Measurements from ENCODE around the gene SLC16A3.

SLC16A3 gene

GRCh38 chr17:82243648-82244412 lies 15.0 kb downstream of the SLC16A3 start:
- Mint-ChIP-seq H3K36me3 (ENCODE audit: low read depth) (peaks cover 49% of the 10 kb centered on the region), H3K9me3 (no peaks in the 10 kb centered on the region), H3K27ac (peak overlapping the region; percentile 64 to 92 (median 82)), H3K4me3 (peak overlapping the region in 2 of 3 experiments; percentile 59 to 64), H3K4me1 (peaks cover 48% of the 10 kb centered on the region), H3K27me3 (ENCODE audit: low read depth) (peaks cover 5% of the 10 kb centered on the region)
- TF ChIP-seq CTCF (IDR thresholded peaks at IDR 0.05; ENCODE audit: unreplicated experiment in 3 of 3), result no peak

GRCh38 chr17:82244413-82245133 lies 15.7 kb downstream of the SLC16A3 start:
- H3K9me3 Mint-ChIP-seq, result no peaks in the 10 kb centered on the region
- H3K4me3 Mint-ChIP-seq, result peak overlapping the region in 2 of 3 experiments; percentile 59 to 64
- H3K27ac Mint-ChIP-seq, result peak overlapping the region; percentile 64 to 92 (median 82)
- H3K4me1 Mint-ChIP-seq, result peaks cover 46% of the 10 kb centered on the region
- peak; percentile 69 to 77 (median 70) for TF ChIP-seq CTCF (IDR thresholded peaks at IDR 0.05; ENCODE audit: unreplicated experiment in 3 of 3)
- H3K36me3 Mint-ChIP-seq (ENCODE audit: low read depth), result peaks cover 52% of the 10 kb centered on the region
- H3K27me3 Mint-ChIP-seq (ENCODE audit: low read depth), result peaks cover 5% of the 10 kb centered on the region

- no peak for TF ChIP-seq CTCF (IDR thresholded peaks at IDR 0.05; ENCODE audit: unreplicated experiment in 3 of 3)
These were observed 16.5 kb downstream of the SLC16A3 start for GRCh38 chr17:82245134-82246039.

GRCh38 chr17:82246040-82246364 lies 17.2 kb downstream of the SLC16A3 start:
- Mint-ChIP-seq H3K27ac (no peak overlapping the region), H3K4me1 (peaks cover 35% of the 10 kb centered on the region), H3K36me3 (ENCODE audit: low read depth) (peaks cover 61% of the 10 kb centered on the region), H3K9me3 (no peaks in the 10 kb centered on the region), H3K4me3 (no peak overlapping the region), H3K27me3 (ENCODE audit: low read depth) (peaks cover 5% of the 10 kb centered on the region)
- TF ChIP-seq CTCF (IDR thresholded peaks at IDR 0.05; ENCODE audit: unreplicated experiment in 3 of 3), result no peak

More at GRCh38 chr17:82245134-82246039, 16.5 kb downstream of the SLC16A3 start:
- Mint-ChIP-seq H3K27me3 (ENCODE audit: low read depth) (peaks cover 5% of the 10 kb centered on the region), H3K4me3 (no peak overlapping the region), H3K4me1 (peaks cover 41% of the 10 kb centered on the region), H3K36me3 (ENCODE audit: low read depth) (peaks cover 56% of the 10 kb centered on the region), H3K9me3 (no peaks in the 10 kb centered on the region), H3K27ac (peak overlapping the region in 1 of 3 experiments; percentile 64)

- H3K4me3 Mint-ChIP-seq, result no peak overlapping the region
- peaks cover 5% of the 10 kb centered on the region for H3K27me3 Mint-ChIP-seq (ENCODE audit: low read depth)
- no peak overlapping the region for H3K27ac Mint-ChIP-seq
- H3K4me1 Mint-ChIP-seq, result peaks cover 29% of the 10 kb centered on the region
- H3K36me3 Mint-ChIP-seq (ENCODE audit: low read depth), result peaks cover 67% of the 10 kb centered on the region
- TF ChIP-seq CTCF (IDR thresholded peaks at IDR 0.05; ENCODE audit: unreplicated experiment in 3 of 3), result no peak
- H3K9me3 Mint-ChIP-seq, result no peaks in the 10 kb centered on the region
These were observed 17.7 kb downstream of the SLC16A3 start for GRCh38 chr17:82246365-82247181.
